Suprapubic skin (tissue), 4 donors: ENCODE measurements around the gene KLHL28.

Source experiments
- CTCF ChIP-seq, 2 donors: fragments of 200-600 bp in 1 of 2; fragments of 450-650 bp in 1 of 2; sonication (generic) in 1 of 2; IDR thresholded peaks; one replicate each; pipeline ENCODE4 v1.5.1; 2016 to 2019; ENCODE audit warnings: antibody characterized with exemption in 2 of 2, mild to moderate bottlenecking in 1 of 2, moderate library complexity in 1 of 2
- EP300 ChIP-seq: sonication (generic); formaldehyde crosslinking; IDR thresholded peaks from one replicate; pipeline ENCODE4 v1.6.1; 2017; ENCODE audit warnings: antibody characterized with exemption
- POLR2AphosphoS5 ChIP-seq, 3 donors: sonication (generic); formaldehyde crosslinking; IDR thresholded peaks; one replicate each; pipeline ENCODE4 v1.6.1; 2017; ENCODE audit warnings: antibody characterized with exemption in 3 of 3

- TF ChIP-seq POLR2AphosphoS5 (IDR thresholded peaks at IDR 0.05) (no peak), CTCF (IDR thresholded peaks at IDR 0.05) (no peak), EP300 (no peak)
Measured at GRCh38 chr14:44880791-44881190, 81.0 kb downstream of the KLHL28 start.
